ENCODE results near the gene SKA3.
A peak's percentile ranks its signal among the peaks of the same experiment; 100 is the strongest.

Gene SKA3

DNA sequence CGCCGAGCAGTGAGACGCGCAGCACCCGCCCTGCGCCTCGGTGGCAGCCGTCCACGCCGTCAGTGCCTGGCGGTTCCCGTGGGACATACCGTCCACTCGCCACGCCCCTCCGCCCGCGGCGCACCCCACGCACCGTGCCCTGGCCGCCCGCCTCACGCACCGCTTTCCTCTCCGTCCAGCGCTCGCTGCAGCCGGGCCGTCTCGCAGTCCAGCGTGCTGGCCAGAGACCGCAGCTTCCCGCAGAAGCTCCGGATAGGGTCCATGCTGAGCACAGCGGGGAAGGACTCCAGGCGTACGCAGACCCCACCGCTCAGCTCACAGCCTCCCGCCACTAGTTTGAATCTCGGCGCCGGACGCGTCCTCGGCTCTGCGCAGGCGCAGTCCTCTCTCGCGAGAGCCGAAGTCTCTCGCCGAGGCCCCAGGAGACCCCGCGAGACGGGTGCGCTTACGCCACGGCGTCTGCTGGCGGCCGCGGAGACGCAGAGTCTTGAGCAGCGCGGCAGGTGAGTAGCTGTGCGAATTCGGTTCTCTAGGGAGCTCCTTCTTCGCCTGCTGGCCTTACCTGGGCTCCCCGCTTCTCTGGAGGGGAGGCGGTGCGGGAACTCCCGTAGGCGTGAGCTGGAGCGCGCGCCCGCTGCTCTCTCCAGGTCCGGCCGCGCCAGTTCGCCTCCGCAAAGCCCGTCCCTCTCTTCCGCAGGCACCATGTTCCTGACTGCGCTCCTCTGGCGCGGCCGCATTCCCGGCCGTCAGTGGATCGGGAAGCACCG, at the start of gene SKA3, which contains the start of gene MRPL57 (continued):
- TF ChIP-seq, protein P1, sequence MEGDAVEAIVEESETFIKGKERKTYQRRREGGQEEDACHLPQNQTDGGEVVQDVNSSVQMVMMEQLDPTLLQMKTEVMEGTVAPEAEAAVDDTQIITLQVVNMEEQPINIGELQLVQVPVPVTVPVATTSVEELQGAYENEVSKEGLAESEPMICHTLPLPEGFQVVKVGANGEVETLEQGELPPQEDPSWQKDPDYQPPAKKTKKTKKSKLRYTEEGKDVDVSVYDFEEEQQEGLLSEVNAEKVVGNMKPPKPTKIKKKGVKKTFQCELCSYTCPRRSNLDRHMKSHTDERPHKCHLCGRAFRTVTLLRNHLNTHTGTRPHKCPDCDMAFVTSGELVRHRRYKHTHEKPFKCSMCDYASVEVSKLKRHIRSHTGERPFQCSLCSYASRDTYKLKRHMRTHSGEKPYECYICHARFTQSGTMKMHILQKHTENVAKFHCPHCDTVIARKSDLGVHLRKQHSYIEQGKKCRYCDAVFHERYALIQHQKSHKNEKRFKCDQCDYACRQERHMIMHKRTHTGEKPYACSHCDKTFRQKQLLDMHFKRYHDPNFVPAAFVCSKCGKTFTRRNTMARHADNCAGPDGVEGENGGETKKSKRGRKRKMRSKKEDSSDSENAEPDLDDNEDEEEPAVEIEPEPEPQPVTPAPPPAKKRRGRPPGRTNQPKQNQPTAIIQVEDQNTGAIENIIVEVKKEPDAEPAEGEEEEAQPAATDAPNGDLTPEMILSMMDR (tag by site-specific recombination; IDR thresholded peaks at IDR 0.05) = 0 out of 2 replicates have a peak, but pooled peaks have one; percentile 40
- TF ChIP-seq ZNF600 (tag by site-specific recombination; IDR thresholded peaks at IDR 0.05) = peak; percentile 59; the same call in 1 of the 2 replicates
- TF ChIP-seq ZNF37A (tag by site-specific recombination; IDR thresholded peaks at IDR 0.05) = no peak
- TF ChIP-seq ZNF202 (tag by site-specific recombination; IDR thresholded peaks at IDR 0.05; ENCODE audit: borderline replicate concordance) = no peak
- TF ChIP-seq SP3 (tag by site-specific recombination; IDR thresholded peaks at IDR 0.05) = peak; percentile 43; the same call in 1 of the 2 replicates
- TF ChIP-seq YY1 (tag by site-specific recombination; IDR thresholded peaks at IDR 0.05) = peak; percentile 62; the same call in 1 of the 2 replicates
- no peak for TF ChIP-seq TCF7L2 (IDR thresholded peaks at IDR 0.05; ENCODE audit: borderline replicate concordance, low read depth, low read length)
- TF ChIP-seq ZNF174 (tag by site-specific recombination; IDR thresholded peaks at IDR 0.05) = no peak
- TF ChIP-seq, protein P2, sequence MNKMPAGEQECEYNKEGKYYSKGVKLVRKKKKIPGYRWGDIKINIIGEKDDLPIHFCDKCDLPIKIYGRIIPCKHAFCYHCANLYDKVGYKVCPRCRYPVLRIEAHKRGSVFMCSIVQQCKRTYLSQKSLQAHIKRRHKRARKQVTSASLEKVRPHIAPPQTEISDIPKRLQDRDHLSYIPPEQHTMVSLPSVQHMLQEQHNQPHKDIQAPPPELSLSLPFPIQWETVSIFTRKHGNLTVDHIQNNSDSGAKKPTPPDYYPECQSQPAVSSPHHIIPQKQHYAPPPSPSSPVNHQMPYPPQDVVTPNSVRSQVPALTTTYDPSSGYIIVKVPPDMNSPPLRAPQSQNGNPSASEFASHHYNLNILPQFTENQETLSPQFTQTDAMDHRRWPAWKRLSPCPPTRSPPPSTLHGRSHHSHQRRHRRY (tag by site-specific recombination; IDR thresholded peaks at IDR 0.05) = no peak
- TF ChIP-seq BCL11B (tag by site-specific recombination; IDR thresholded peaks at IDR 0.05; ENCODE audit: low read depth) = no peak
- TF ChIP-seq KLF1 (tag by site-specific recombination; IDR thresholded peaks at IDR 0.05) = peak; percentile 76
- TF ChIP-seq, protein P3, sequence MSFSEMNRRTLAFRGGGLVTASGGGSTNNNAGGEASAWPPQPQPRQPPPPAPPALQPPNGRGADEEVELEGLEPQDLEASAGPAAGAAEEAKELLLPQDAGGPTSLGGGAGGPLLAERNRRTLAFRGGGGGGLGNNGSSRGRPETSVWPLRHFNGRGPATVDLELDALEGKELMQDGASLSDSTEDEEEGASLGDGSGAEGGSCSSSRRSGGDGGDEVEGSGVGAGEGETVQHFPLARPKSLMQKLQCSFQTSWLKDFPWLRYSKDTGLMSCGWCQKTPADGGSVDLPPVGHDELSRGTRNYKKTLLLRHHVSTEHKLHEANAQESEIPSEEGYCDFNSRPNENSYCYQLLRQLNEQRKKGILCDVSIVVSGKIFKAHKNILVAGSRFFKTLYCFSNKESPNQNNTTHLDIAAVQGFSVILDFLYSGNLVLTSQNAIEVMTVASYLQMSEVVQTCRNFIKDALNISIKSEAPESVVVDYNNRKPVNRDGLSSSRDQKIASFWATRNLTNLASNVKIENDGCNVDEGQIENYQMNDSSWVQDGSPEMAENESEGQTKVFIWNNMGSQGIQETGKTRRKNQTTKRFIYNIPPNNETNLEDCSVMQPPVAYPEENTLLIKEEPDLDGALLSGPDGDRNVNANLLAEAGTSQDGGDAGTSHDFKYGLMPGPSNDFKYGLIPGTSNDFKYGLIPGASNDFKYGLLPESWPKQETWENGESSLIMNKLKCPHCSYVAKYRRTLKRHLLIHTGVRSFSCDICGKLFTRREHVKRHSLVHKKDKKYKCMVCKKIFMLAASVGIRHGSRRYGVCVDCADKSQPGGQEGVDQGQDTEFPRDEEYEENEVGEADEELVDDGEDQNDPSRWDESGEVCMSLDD (tag by site-specific recombination; IDR thresholded peaks at IDR 0.05) = no peak
- TF ChIP-seq, protein P4, sequence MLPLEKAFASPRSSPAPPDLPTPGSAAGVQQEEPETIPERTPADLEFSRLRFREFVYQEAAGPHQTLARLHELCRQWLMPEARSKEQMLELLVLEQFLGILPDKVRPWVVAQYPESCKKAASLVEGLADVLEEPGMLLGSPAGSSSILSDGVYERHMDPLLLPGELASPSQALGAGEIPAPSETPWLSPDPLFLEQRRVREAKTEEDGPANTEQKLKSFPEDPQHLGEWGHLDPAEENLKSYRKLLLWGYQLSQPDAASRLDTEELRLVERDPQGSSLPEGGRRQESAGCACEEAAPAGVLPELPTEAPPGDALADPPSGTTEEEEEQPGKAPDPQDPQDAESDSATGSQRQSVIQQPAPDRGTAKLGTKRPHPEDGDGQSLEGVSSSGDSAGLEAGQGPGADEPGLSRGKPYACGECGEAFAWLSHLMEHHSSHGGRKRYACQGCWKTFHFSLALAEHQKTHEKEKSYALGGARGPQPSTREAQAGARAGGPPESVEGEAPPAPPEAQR (tag by site-specific recombination; IDR thresholded peaks at IDR 0.05) = no peak
- TF ChIP-seq ZNF423 (tag by site-specific recombination; IDR thresholded peaks at IDR 0.05) = no peak; the same call in 1 of the 2 replicates
- no peak for TF ChIP-seq MZF1 (tag by site-specific recombination; IDR thresholded peaks at IDR 0.05; ENCODE audit: borderline replicate concordance)
- TF ChIP-seq, protein P5, sequence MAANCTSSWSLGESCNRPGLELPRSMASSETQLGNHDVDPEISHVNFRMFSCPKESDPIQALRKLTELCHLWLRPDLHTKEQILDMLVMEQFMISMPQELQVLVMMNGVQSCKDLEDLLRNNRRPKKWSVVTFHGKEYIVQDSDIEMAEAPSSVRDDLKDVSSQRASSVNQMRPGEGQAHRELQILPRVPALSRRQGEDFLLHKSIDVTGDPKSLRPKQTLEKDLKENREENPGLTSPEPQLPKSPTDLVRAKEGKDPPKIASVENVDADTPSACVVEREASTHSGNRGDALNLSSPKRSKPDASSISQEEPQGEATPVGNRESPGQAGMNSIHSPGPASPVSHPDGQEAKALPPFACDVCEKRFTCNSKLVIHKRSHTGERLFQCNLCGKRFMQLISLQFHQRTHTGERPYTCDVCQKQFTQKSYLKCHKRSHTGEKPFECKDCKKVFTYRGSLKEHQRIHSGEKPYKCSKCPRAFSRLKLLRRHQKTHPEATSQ (tag by site-specific recombination; IDR thresholded peaks at IDR 0.05) = 0 out of 2 replicates have a peak, but pooled peaks have one; percentile 26
- no peak for TF ChIP-seq ZNF133 (tag by site-specific recombination; IDR thresholded peaks at IDR 0.05)
- TF ChIP-seq SP2 (tag by site-specific recombination; IDR thresholded peaks at IDR 0.05) = peak; percentile 27; the same call in 1 of the 2 replicates
- TF ChIP-seq, protein P6, sequence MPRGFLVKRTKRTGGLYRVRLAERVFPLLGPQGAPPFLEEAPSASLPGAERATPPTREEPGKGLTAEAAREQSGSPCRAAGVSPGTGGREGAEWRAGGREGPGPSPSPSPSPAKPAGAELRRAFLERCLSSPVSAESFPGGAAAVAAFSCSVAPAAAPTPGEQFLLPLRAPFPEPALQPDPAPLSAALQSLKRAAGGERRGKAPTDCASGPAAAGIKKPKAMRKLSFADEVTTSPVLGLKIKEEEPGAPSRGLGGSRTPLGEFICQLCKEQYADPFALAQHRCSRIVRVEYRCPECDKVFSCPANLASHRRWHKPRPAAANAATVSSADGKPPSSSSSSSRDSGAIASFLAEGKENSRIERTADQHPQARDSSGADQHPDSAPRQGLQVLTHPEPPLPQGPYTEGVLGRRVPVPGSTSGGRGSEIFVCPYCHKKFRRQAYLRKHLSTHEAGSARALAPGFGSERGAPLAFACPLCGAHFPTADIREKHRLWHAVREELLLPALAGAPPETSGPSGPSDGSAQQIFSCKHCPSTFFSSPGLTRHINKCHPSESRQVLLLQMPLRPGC (tag by site-specific recombination; IDR thresholded peaks at IDR 0.05) = no peak; the same call in 1 of the 2 replicates
- TF ChIP-seq ZFP41 (tag by site-specific recombination; IDR thresholded peaks at IDR 0.05; ENCODE audit: borderline replicate concordance) = no peak
- TF ChIP-seq, protein P7, sequence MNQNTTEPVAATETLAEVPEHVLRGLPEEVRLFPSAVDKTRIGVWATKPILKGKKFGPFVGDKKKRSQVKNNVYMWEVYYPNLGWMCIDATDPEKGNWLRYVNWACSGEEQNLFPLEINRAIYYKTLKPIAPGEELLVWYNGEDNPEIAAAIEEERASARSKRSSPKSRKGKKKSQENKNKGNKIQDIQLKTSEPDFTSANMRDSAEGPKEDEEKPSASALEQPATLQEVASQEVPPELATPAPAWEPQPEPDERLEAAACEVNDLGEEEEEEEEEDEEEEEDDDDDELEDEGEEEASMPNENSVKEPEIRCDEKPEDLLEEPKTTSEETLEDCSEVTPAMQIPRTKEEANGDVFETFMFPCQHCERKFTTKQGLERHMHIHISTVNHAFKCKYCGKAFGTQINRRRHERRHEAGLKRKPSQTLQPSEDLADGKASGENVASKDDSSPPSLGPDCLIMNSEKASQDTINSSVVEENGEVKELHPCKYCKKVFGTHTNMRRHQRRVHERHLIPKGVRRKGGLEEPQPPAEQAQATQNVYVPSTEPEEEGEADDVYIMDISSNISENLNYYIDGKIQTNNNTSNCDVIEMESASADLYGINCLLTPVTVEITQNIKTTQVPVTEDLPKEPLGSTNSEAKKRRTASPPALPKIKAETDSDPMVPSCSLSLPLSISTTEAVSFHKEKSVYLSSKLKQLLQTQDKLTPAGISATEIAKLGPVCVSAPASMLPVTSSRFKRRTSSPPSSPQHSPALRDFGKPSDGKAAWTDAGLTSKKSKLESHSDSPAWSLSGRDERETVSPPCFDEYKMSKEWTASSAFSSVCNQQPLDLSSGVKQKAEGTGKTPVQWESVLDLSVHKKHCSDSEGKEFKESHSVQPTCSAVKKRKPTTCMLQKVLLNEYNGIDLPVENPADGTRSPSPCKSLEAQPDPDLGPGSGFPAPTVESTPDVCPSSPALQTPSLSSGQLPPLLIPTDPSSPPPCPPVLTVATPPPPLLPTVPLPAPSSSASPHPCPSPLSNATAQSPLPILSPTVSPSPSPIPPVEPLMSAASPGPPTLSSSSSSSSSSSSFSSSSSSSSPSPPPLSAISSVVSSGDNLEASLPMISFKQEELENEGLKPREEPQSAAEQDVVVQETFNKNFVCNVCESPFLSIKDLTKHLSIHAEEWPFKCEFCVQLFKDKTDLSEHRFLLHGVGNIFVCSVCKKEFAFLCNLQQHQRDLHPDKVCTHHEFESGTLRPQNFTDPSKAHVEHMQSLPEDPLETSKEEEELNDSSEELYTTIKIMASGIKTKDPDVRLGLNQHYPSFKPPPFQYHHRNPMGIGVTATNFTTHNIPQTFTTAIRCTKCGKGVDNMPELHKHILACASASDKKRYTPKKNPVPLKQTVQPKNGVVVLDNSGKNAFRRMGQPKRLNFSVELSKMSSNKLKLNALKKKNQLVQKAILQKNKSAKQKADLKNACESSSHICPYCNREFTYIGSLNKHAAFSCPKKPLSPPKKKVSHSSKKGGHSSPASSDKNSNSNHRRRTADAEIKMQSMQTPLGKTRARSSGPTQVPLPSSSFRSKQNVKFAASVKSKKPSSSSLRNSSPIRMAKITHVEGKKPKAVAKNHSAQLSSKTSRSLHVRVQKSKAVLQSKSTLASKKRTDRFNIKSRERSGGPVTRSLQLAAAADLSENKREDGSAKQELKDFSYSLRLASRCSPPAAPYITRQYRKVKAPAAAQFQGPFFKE (tag by site-specific recombination; IDR thresholded peaks at IDR 0.05; ENCODE audit: borderline replicate concordance) = no peak
- no peak for TF ChIP-seq ZNF837 (tag by site-specific recombination; IDR thresholded peaks at IDR 0.05)
